ENCODE measurements around the gene SLC16A3. TPM values are rescaled to one million over a fixed set of nuclear protein-coding genes. Genes with fewer than 3 reads are reported as not detected.
"Not testable (repeated sequence)": the region's sequence is repeated elsewhere in the genome, so short reads cannot be mapped to it uniquely, and the experiment has no call there.

SLC16A3 gene
- total RNA-seq, 4 donors from 2014 or later, result 11.2 to 38.5 (median 22.1) TPM

GRCh38 chr17:82252511-82253178 lies 23.8 kb downstream of the SLC16A3 start:
- TF ChIP-seq POLR2AphosphoS5 (IDR thresholded peaks at IDR 0.05), result no peak
- TF ChIP-seq CTCF (IDR thresholded peaks at IDR 0.05), result no peak
- no peak for TF ChIP-seq EP300 (IDR thresholded peaks at IDR 0.05)
- TF ChIP-seq POLR2A (IDR thresholded peaks at IDR 0.05), result no peak
- Histone ChIP-seq H3K27me3 (no peaks in the 10 kb centered on the region), H3K36me3 (peaks cover 0 to 100% of the 10 kb centered on the region in 2 donors), H3K9me3 (no peaks in the 10 kb centered on the region), H3K27ac (peak overlapping the region in 3 of 4 donors; percentile 2 to 24 (median 10)), H3K4me3 (no peak overlapping the region), H3K4me1 (peaks cover 0 to 51% (median 9%) of the 10 kb centered on the region in 3 donors)
- 90 to 91% methylated on average over 4 to 10 of the region's 28 CpGs for WGBS, 2 donors (ENCODE audit: low coverage in 1 of 2)
- no peak for ATAC-seq

DNA sequence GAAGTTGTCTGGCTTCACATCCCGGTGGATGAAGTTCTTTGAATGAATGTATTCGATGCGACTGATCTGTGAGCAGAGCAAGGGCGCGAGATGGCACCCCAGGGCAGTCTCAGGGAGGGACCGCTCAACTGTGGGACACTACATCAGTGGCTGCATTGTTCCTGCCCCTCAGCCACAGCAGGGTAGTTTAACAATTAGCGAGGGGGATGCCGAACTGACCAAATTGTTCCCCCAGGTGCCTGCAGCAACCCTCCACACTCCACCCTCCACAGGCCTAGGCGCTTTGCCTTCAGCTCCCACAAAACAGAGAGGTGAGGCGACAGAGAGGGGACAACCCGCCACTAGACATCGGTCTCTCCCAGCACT lies 24.3 kb downstream of the SLC16A3 start:
- Histone ChIP-seq H3K36me3 (peaks cover 0 to 98% of the 10 kb centered on the region in 2 donors), H3K4me1 (peaks cover 0 to 49% (median 7%) of the 10 kb centered on the region in 3 donors), H3K4me3 (no peak overlapping the region), H3K27ac (peak overlapping the region in 1 of 4 donors; percentile 24), H3K9me3 (no peaks in the 10 kb centered on the region), H3K27me3 (no peaks in the 10 kb centered on the region)
- ATAC-seq, result no peak
- no CpG with 5 or more reads among the region's 12 CpGs for WGBS, 2 donors (ENCODE audit: low coverage in 1 of 2)
- TF ChIP-seq POLR2A (IDR thresholded peaks at IDR 0.05) (no peak), POLR2AphosphoS5 (IDR thresholded peaks at IDR 0.05) (no peak)

DNA sequence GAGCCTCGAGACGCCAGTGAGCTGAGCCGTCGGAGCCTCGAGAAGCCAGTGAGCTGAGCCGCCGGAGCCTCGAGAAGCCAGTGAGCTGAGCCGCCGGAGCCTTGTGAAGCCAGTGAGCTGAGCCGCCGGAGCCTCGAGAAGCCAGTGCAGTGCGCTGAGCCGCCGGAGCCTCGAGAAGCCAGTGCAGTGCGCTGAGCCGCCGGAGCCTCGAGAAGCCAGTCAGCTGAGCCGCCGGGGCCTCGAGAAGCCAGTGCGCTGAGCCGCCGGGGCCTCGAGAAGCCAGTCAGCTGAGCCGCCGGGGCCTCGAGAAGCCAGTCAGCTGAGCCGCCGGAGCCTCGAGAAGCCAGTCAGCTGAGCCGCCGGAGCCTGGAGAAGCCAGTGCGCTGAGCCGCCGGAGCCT lies 25.3 kb downstream of the SLC16A3 start:
- not testable (repeated sequence) for H3K9me3 ChIP-seq, H3K27me3 ChIP-seq, H3K27ac ChIP-seq, H3K4me3 ChIP-seq, ATAC-seq
- H3K36me3 ChIP-seq, result peaks cover 0 to 98% of the 10 kb centered on the region in 2 donors
- peaks cover 0 to 48% (median 7%) of the 10 kb centered on the region in 3 donors for H3K4me1 ChIP-seq
- WGBS, 2 donors (ENCODE audit: low coverage in 1 of 2), result no CpG with 5 or more reads among the region's 39 CpGs

DNA sequence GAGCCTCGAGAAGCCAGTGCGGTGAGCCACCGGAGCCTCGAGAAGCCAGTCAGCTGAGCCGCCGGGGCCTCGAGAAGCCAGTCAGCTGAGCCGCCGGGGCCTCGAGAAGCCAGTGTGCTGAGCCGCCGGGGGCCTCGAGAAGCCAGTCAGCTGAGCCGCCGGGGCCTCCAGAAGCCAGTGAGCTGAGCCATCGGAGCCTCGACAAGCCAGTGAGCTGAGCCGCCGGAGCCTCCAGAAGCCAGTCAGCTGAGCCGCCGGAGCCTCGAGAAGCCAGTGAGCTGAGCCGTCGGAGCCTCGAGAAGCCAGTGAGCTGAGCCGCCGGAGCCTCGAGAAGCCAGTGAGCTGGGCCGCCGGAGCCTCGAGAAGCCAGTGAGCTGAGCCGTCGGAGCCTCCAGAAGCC lies 25.9 kb downstream of the SLC16A3 start:
- 80% methylated on average over 1 of the region's 33 CpGs; no CpG with 5 or more reads in 1 of the 2 donors for WGBS, 2 donors (ENCODE audit: low coverage in 1 of 2)
- not testable (repeated sequence) for H3K27me3 ChIP-seq
- H3K36me3 ChIP-seq, result peaks cover 0 to 98% of the 10 kb centered on the region in 2 donors

GRCh38 chr17:82255402-82255972 lies 26.6 kb downstream of the SLC16A3 start:
- TF ChIP-seq EP300 (IDR thresholded peaks at IDR 0.05) (no peak), CTCF (IDR thresholded peaks at IDR 0.05) (no peak), POLR2AphosphoS5 (IDR thresholded peaks at IDR 0.05) (no peak), POLR2A (IDR thresholded peaks at IDR 0.05) (no peak)
- whole genome bisulfite sequencing, 2 donors (ENCODE audit: low coverage in 1 of 2), result 55 to 63% methylated on average over 5 to 8 of the region's 15 CpGs
- no peak overlapping the region for H3K4me3 ChIP-seq
- peak overlapping the region in 1 of 4 donors; percentile 31 for H3K27ac ChIP-seq
- H3K9me3 ChIP-seq, result no peaks in the 10 kb centered on the region
- H3K27me3 ChIP-seq, result no peaks in the 10 kb centered on the region
- no peak for ATAC-seq
- H3K4me1 ChIP-seq, result peaks cover 0 to 35% (median 3%) of the 10 kb centered on the region in 3 donors
- H3K36me3 ChIP-seq, result peaks cover 0 to 98% of the 10 kb centered on the region in 2 donors

More for the DNA sequence above, 25.9 kb downstream of the SLC16A3 start:
- H3K4me1 ChIP-seq, result peaks cover 0 to 42% (median 7%) of the 10 kb centered on the region in 3 donors
- H3K4me3 ChIP-seq, H3K27ac ChIP-seq, ATAC-seq, H3K9me3 ChIP-seq: not testable (repeated sequence)

DNA sequence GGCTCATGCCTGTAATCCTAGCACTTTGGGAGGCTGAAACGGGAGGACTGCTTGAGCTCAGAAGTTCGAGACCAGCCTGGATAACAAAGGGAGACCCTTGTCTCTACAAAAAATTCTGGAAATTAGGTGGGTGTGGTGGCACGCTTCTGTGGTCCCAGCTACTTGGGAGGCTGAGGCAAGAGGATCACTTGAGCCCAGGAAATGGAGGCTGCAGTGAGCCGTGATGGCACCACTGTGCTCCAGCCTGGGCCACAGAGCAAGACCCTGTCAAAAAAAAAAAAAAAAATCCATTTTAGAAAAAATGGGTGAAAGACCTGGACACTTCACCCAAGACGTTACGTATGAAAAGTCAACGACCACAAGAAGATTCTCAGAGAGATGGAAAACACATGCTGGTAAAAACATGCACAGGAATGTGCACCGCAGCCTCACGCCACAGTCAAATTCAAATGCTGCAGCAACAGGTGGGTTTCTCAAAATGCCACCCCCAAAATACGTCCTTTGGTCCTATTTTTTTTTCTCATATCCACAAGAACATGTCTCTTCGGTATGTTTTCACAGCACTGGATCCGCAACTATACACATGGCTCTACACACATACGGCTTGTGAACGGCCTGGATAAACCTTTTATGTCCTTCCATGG lies 27.5 kb downstream of the SLC16A3 start:
- Histone ChIP-seq H3K4me1 (peaks cover 0 to 28% (median 3%) of the 10 kb centered on the region in 3 donors), H3K4me3 (no peak overlapping the region), H3K36me3 (peaks cover 0 to 98% of the 10 kb centered on the region in 2 donors), H3K27me3 (no peaks in the 10 kb centered on the region), H3K9me3 (no peaks in the 10 kb centered on the region), H3K27ac (peak overlapping the region in 1 of 4 donors; percentile 56)
- 84 to 86% methylated on average over 11 to 14 of the region's 14 CpGs for WGBS, 2 donors (ENCODE audit: low coverage in 1 of 2)
- TF ChIP-seq POLR2A (IDR thresholded peaks at IDR 0.05) (no peak), CTCF (IDR thresholded peaks at IDR 0.05) (no peak), POLR2AphosphoS5 (IDR thresholded peaks at IDR 0.05) (no peak), EP300 (IDR thresholded peaks at IDR 0.05) (no peak)
- ATAC-seq, result no peak

All from gastroesophageal sphincter (tissue), 4 donors.